Right kidney (tissue), 1 donor: ENCODE measurements around the gene PKD1L1.
A peak's percentile ranks its signal among the peaks of the same experiment; 100 is the strongest.
"Not testable (repeated sequence)": the region's sequence is repeated elsewhere in the genome, so short reads cannot be mapped to it uniquely, and the experiment has no call there.

Source experiments
- DNase-seq: peaks from one replicate; pipeline ENCODE4 v3.0.0-alpha.2; 2016

Gene PKD1L1

GRCh38 chr7:47762746-47763062 is 185.6 kb downstream of the PKD1L1 start:
- no peak for DNase-seq

- no peak for DNase-seq
Observed at GRCh38 chr7:47762207-47762606, 186.1 kb downstream of the PKD1L1 start.

GRCh38 chr7:47759056-47759706 is 189.1 kb downstream of the PKD1L1 start:
- no peak for DNase-seq

GRCh38 chr7:47758546-47758945 is 189.7 kb downstream of the PKD1L1 start:
- no peak for DNase-seq

GRCh38 chr7:47757921-47758411 is 190.3 kb downstream of the PKD1L1 start:
- DNase-seq, result no peak

GRCh38 chr7:47756636-47757035 is 191.6 kb downstream of the PKD1L1 start:
- DNase-seq, result no peak

- no peak for DNase-seq
Observed at GRCh38 chr7:47755248-47755647, 193.0 kb downstream of the PKD1L1 start.

- DNase-seq, result not testable (repeated sequence)
Observed at GRCh38 chr7:47751724-47752123, 196.5 kb downstream of the PKD1L1 start.

- no peak for DNase-seq
Observed at GRCh38 chr7:47751043-47751442, 197.2 kb downstream of the PKD1L1 start.

- DNase-seq, result no peak
Observed at GRCh38 chr7:47748041-47748440, 200.2 kb downstream of the PKD1L1 start.

GRCh38 chr7:47747160-47747559 is 201.1 kb downstream of the PKD1L1 start:
- DNase-seq, result no peak

GRCh38 chr7:47746468-47746867 is 201.8 kb downstream of the PKD1L1 start:
- DNase-seq, result no peak

- no peak for DNase-seq
Observed at GRCh38 chr7:47744883-47745282, 203.4 kb downstream of the PKD1L1 start.

GRCh38 chr7:47743965-47744591 is 204.2 kb downstream of the PKD1L1 start:
- peak; percentile 65 for DNase-seq

- no peak for DNase-seq
Observed at GRCh38 chr7:47741984-47742383, 206.3 kb downstream of the PKD1L1 start.

- DNase-seq, result no peak
Observed at GRCh38 chr7:47739891-47740290, 208.4 kb downstream of the PKD1L1 start.

- no peak for DNase-seq
Observed at GRCh38 chr7:47739301-47739875, 208.9 kb downstream of the PKD1L1 start.

GRCh38 chr7:47738563-47739166 is 209.6 kb downstream of the PKD1L1 start:
- no peak for DNase-seq

- DNase-seq, result no peak
Observed at GRCh38 chr7:47737601-47738000, 210.7 kb downstream of the PKD1L1 start.

GRCh38 chr7:47735431-47736345 is 212.6 kb downstream of the PKD1L1 start:
- no peak for DNase-seq

- no peak for DNase-seq
Observed at GRCh38 chr7:47734949-47735291, 213.3 kb downstream of the PKD1L1 start.

- DNase-seq, result no peak
Observed at GRCh38 chr7:47734287-47734948, 213.8 kb downstream of the PKD1L1 start.
